ENCODE measurements around the gene MSL1.
A peak's percentile ranks its signal among the peaks of the same experiment; 100 is the strongest.

MSL1 gene, protein sequence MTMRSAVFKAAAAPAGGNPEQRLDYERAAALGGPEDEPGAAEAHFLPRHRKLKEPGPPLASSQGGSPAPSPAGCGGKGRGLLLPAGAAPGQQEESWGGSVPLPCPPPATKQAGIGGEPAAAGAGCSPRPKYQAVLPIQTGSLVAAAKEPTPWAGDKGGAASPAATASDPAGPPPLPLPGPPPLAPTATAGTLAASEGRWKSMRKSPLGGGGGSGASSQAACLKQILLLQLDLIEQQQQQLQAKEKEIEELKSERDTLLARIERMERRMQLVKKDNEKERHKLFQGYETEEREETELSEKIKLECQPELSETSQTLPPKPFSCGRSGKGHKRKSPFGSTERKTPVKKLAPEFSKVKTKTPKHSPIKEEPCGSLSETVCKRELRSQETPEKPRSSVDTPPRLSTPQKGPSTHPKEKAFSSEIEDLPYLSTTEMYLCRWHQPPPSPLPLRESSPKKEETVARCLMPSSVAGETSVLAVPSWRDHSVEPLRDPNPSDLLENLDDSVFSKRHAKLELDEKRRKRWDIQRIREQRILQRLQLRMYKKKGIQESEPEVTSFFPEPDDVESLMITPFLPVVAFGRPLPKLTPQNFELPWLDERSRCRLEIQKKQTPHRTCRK

DNA sequence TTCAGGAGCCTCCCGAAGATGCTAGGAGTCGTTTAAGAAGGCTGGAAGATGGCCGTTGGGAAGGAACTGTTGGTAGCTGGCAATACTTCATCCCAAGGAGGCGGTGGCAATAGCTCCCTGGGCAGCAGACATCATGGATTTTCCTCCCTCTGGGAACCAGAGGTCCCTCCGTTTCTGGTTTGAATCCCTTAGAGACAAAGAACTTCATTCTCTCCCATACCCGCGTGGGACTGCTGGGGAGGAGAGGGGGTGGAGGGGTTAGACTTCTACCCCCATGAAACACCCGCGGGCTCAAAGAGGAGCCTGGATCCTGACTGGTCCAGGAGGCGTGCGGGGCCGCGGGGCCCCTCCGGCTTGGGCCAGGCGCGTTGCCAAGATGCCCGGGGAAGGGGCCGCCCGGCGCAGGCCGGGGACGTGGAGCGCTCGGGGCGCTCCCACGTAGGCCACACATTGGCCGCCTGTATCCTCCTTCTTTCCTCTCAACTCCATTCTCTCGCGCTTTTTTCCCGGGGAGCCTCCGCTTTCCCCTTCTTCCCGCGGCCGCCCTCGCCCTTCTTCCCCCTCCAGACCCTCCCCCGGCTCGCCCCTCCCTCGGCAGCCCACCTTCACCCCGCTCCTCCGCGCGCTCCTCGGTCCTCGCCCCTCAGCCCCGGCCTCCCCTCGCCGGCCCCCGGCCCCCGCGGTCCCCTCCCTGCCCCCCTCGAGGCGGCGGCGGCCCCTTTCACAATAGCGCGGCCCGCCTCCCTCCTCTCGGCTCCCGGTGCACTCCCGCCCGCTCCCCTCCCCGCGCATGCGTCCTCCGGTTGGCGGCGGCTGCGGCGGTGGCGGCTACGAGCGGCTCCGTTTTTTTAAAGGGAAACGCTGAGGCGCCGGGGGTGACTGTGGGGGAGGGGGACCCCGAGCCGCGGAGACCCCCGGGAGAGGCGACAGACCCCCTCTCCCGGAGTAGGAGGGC is at the start of gene MSL1:
MSL1 (plus strand) TSS at position 791 of the 955 bp plus-strand sequence. CDS start 642 bp downstream, outside the sequence.
- DNase-seq (ENCODE audit: low read depth in 1 of 2, low spot score in 1 of 2): peak; percentile 77 to 79

DNA sequence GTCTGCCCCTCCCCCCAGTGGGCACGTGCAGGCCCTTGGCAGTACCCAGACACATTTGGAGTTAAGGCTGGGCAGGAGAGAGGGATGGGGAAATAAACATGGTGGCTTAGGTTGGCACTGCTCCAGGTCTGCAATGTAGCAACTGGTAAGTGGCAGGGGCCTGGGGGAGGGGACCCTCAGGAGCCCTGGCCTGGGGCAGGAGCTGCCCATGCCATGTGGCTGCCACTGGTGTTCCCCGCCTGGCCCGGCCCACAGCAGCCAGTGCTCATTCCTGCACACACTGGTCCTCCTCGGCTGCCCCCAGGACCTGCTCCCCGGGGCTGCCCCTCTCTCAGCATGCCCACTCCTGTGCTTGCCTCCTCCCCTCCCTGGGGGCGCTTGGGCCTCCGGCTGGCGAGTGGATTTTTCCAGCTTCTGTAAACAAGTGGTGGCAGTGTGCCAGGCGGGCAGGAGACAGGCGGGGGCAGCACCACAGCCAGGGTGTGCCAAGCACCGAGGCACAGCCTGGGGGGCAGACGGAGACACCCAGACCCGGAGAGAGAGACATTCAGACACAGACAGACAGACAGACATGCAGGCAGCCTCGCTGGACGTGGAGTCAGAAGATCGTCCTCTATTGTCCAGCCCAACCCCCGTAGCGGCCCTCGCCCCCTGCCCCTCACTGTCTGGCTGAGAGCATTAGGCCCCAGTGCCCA is 49.6 kb upstream of the MSL1 start:
- no peak for DNase-seq (ENCODE audit: low read depth in 1 of 2, low spot score in 1 of 2)

DNA sequence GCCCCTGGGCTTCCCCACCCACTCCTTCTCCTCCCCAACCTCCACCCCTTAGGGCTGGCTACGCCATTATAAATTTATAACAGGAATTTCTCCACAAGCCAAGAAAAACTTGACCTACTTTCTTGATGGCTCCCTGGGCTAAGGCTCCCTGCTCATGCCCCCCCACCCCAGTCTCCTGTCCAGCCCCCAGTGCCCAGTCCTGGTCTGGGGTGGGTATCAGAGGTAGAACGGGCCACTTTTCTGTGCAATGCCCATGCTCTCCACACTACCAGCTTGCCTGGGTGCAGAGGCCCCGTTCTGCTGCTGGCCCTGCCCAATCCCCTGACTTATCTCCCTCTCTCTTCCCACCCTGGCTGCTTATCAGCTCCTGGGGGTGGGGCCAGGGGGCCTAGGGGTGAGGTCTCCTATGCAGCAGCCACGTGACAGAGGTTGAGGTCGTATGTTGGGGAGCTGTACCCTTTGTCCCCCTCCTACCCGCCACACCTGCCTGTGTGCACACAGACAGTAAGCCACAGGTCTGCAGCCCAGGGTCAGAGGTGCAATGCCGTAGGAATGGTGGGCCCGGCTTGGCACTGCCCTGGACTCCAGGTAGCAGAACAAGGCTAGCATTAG is 48.9 kb upstream of the MSL1 start:
- DNase-seq (ENCODE audit: low read depth in 1 of 2, low spot score in 1 of 2): no peak

DNA sequence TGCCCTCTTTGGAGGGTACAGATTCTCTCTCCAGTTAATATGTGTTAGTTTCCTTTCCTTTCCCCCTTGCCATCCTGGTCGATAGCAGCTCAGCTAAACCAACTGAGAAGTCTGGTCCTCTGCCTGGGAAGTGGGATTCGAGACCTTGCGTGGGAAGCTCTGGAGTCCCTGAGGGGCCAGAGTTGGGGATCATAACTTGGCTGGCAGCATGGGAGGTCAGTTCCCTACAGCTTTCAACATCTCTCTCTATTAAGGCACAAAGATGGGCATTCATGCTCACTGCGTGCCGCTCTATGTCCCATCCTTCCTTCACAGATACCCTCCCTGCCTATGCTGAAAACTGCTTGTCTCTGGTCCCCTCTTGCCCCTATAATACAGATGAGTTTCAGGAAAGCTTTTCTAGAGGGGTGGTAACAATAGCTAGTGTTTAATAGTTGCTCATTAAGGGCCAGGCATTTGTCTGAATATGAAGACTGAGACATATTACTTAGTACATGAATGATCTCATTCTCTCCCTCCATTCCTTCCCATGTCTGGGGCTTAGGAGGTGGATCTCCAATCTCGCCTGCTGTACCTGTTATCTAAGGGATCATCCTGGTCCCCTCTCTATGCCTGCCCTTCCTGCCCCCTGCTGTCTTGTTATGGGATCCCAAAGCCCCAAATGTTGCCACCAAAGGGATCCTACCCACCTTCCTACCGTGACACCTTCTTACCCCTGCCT is 48.2 kb upstream of the MSL1 start:
- no peak for DNase-seq (ENCODE audit: low read depth in 1 of 2, low spot score in 1 of 2)

DNA sequence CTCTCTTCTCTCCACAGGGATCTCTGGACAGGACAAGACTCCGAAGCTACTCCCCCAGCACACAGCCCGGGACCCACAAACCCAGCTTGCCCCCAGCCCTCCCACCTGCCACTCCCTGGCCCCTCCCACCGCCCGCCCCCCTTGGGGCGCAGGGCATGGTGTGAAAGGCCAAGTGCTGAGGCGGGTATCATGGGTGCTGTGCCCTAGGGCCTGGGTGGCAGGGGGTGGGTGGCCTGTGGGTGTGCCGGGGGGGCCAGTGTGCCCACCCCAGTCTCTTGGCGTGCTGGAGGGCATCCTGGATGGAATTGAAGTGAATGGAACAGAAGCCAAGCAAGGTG is 47.6 kb upstream of the MSL1 start:
- DNase-seq (ENCODE audit: low read depth in 1 of 2, low spot score in 1 of 2): no peak

DNA sequence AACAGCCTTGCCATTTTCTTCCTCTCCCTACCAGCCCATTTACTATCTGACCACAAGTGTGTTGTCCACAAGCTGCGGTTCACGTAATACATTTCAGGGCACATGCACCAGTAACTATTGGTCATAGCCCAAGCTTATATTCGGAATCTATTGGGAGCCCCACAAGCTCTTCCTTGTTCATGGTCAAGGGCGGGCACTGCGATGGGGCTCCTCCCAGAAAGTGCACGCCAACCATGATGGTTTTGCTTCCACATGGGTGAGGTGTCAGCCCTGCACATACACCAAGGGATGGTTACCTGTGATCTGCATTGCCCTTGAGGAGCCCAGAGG is 46.9 kb upstream of the MSL1 start:
- no peak for DNase-seq (ENCODE audit: low read depth in 1 of 2, low spot score in 1 of 2)

DNA sequence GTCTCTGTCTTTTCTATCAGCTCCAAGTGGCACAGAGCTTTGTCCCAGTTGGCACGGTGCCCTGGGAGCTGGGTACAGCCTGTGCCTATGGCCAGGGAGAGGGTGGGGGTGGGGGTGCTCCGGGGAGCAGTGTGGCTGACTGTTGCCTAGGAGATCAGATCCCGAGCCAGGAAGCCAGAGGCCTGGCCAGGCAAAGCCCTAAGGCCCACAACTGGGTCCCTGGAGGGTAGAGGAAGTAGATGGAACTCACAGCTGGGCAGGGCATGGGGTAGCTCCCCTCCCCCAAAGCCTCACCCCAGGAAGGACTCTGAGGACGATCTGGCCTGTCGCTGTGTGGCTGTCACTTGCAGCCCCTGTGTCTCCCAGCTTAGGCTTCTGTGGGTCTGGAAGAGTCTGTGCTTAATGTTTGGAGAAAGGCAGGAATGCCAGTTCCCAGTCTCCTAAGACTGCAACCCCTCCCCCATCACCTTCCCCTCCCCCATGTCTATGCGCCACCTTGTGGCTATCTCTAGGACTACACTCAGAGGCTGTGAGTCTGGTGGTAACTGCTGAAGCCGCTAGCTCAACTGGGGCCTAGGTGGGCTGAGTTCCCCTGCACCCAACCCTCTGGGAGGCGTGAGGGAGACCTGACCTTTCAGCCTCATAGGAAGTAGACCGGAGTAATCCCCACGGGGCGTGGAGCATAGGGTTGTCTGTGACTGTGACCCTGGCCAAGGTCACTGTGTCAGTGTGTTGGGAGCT is 46.4 kb upstream of the MSL1 start:
- DNase-seq (ENCODE audit: low read depth in 1 of 2, low spot score in 1 of 2): peak; percentile 53 to 64

DNA sequence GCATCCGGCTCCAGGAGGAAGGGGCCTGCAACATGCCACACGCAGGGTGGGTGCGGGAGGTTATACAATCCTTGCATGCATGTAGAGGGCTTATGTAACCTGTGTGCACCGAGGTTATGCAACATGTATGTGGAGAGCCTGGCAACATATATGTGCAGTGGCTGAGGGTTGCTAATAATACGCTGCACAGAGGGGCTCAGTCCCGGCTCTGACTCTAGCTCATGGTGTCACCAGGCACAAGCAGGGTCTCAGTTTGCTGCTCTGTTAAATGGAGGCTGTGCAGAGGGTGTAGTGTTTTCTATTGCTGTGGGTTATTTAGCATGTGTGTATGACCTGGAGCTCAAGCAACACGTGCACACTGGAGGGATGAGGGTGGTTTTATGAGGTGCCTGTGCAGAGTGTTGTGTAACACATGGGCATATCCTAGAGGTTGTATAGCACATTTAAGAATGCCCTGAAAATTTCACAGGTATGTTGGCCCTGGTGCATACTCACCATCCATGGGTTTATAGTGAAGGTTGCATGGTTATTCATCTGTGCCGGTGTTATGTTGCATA is 45.8 kb upstream of the MSL1 start:
- no peak for DNase-seq (ENCODE audit: low read depth in 1 of 2, low spot score in 1 of 2)

DNA sequence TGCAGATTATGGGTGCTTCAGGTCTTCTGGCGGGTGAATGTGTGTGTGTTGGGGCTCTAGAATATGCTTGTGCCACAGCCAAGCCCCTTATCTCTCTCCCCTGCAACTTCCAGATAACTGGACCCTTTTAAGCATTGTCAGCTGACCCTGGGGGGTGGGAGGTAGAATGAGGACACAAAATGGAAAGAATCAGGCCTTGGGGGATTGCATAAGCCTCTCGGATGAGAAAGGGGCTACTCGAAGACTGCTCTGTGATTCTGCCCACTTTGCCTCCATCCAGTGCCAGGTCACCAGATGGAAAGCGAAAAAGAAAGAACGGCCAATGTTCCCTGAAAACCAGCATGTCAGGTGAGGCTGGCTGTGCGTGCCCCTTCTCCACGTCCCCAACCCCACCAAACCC is 45.2 kb upstream of the MSL1 start:
- DNase-seq (ENCODE audit: low read depth in 1 of 2, low spot score in 1 of 2): no peak

DNA sequence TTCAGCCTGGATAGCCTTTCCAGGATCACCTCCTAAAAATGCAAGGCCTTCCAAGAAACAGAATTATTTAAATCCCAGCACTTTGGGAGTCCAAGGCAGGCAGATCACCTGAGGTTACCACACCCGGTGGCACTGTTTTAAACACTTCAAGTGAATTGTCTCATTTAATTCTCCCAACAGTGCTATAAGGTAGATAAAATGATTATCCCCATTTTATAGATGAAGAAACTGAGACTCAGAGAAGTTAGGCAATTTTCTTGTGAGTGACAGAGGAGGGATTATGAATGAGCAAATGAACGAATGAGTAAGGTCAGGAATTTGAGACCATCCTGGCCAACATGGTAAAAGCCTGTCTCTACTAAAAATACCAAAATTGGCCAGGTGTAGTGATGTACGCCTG is 42.2 kb upstream of the MSL1 start:
- DNase-seq (ENCODE audit: low read depth in 1 of 2, low spot score in 1 of 2): no peak

DNA sequence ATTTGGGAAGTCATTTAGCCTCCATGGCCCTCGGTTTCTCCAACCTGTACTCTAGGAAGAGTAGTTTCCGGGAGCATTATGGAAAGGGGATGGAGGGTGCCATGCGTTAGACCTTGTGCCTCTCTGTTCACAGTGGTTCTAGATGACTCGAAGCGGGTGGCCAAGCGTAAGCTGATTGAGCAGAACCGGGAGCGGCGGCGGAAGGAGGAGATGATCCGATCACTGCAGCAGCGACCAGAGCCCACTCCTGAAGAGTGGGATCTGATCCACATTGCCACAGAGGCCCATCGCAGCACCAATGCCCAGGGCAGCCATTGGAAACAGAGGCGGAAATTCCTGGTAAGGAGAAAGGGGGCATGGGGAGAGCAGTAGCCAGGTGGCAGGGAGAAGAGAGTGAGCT is 37.3 kb upstream of the MSL1 start:
- DNase-seq (ENCODE audit: low read depth in 1 of 2, low spot score in 1 of 2): no peak

DNA sequence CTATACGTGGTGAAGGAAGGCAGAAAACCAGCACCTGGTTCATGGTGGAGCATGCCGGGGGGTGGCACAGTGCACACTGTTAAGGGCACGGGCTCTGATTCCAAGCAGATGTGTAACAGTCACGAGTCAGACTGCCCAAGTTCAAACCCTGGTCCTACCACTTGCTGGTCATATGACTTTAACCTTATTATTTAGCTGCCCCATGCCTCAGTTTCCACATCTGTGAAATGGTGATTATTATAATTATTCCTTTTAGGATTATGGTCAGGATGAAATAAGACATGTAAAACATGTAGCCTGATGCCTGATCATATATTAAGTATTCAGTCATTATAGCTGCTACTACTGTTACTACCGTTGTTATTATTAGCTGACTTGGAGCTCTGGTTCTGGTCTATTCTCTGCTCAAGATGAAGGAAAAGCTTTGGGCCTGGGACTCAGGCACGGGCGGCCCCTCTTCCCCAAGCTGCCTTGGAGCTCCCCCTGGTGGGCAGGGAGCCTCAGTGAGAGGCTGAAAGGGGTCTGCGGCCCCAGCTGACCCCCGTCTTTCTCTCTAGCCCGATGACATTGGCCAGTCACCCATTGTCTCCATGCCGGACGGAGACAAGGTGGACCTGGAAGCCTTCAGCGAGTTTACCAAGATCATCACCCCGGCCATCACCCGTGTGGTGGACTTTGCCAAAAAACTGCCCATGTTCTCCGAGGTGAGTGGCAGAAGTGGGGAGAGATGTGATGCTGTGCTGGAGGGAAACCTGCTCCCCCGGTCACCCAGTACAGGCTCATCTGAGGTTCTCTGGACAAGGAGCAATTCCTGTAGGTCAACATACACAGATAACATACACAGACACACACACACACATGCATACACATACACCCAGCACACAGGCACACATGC is 35.4 kb upstream of the MSL1 start:
- no peak for DNase-seq (ENCODE audit: low read depth in 1 of 2, low spot score in 1 of 2)

DNA sequence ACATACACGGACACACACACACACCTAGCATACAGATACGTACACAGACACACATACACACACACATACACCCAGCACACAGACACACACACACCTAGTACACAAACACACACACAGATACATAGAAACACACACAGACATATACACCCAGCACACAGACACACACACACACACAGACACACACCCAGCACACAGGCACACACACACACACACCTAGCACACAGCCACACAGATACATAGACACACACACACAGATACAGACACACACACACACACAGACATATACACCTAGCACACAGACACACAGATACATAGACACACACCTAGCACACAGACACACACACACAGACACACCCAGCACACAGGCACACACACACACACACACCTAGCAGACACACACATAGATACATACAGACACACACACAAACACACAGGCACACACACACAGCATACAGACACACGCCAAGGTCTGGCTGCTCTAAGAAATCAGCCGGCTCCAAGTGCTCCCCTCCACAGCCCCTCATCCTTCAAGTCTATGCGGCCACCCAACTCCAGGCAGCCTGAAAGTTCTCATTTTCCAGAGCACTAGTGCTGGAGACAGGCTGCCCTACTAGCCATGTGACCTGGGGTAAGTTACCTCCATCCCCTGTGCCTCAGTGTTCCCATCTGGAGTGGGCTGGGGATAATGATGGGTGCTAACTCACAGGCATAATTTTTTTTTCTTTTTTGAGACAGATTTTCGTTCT is 34.5 kb upstream of the MSL1 start:
- DNase-seq (ENCODE audit: low read depth in 1 of 2, low spot score in 1 of 2): no peak

DNA sequence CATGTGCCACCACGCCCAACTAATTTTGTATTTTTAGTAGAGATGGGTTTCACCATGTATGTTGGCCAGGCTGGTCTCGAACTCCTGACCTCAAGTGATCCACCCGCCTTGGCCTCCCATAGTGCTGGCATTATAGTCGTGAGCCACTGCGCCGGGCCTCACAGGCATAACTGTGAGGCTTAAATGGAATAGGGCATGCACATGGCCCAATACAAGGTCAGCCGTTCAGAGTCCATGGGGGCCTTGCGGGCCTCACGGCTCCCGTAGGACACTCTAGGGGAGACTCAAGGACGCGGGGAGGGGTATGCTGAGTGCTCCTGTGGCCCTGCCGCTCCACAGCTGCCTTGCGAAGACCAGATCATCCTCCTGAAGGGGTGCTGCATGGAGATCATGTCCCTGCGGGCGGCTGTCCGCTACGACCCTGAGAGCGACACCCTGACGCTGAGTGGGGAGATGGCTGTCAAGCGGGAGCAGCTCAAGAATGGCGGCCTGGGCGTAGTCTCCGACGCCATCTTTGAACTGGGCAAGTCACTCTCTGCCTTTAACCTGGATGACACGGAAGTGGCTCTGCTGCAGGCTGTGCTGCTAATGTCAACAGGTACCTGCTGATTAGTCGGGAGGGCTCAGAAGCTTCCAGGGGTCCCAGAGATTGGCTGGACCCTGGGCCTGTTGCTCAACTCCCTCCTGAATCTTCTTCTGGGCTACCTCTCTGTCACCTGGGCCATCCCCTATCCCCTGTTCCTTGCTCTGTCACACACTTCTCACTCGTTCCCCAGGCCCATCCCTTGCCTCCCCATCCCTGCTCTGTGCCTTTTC is 33.7 kb upstream of the MSL1 start:
- no peak for DNase-seq (ENCODE audit: low read depth in 1 of 2, low spot score in 1 of 2)

DNA sequence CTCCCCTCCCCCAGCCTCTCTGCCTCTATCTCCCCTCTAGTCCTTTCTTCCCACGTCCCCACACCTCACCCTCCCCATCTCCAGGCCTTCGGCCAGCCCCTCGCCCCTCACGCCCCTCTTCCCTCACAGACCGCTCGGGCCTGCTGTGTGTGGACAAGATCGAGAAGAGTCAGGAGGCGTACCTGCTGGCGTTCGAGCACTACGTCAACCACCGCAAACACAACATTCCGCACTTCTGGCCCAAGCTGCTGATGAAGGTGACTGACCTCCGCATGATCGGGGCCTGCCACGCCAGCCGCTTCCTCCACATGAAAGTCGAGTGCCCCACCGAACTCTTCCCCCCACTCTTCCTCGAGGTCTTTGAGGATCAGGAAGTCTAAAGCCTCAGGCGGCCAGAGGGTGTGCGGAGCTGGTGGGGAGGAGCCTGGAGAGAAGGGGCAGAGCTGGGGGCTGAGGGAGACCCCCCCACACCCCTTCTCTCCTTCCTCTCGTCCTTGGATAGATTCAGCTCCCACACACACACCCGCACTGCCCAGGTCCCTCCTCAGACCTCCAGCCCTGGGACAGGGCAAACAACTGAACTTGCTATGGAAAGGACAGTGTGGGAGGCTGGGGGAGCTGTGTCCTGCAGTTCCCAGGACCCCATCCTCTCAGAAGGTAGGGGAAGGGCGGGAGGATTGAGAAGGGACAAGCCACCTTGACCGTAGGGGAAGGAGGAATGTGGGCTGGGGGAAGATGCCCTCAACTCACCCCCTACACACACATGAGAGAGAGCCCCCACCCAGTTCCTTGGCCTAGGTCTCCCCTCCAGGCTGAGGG is 32.5 kb upstream of the MSL1 start:
- no peak for DNase-seq (ENCODE audit: low read depth in 1 of 2, low spot score in 1 of 2)

Measured in activated CD4-positive, alpha-beta T cell treated with anti-CD3 and anti-CD28 coated beads, Interleukin-2, amount 50 U/mL, for 24 hours (primary cell).